ENCODE measurements around the gene AURKAIP1.

AURKAIP1 gene

DNA sequence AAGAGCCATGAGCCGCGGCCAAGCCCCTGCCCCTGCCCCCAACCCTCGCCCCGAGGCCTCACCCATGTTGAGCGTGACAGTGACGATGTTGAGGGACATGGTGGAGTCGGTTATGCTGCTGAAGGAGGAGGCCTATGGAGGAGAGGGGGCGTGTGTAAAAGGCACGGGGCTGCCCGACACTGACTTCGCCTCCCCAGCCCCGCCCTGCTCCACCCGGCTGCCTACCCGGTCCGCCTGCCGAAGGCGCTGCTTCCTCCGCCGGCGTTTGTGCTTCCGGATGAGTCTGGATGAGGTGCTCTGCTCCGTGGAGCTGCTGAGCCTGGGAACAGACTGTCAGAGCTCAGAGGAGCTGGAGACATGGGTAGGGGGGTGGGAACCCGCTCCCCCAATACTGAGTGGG, 34.8 kb downstream of the AURKAIP1 start:
- Histone ChIP-seq H3K4me1 (ENCODE audit: insufficient read depth, low read length) (no peaks in the 10 kb centered on the region), H3K79me2 (ENCODE audit: insufficient read depth, low read length) (peaks cover 16% of the 10 kb centered on the region), H3K4me2 (ENCODE audit: insufficient read depth, low read length) (no peak overlapping the region), H4K20me1 (ENCODE audit: insufficient read depth, low read length) (peaks cover 64% of the 10 kb centered on the region), H3K9me3 (ENCODE audit: insufficient read depth, low read length, severe bottlenecking) (no peaks in the 10 kb centered on the region), H3K4me3 (ENCODE audit: low read depth in 1 of 2, low read length in 2 of 2) (no peak overlapping the region), H3K36me3 (ENCODE audit: insufficient read depth, low read length) (peaks cover 39% of the 10 kb centered on the region), H3K9ac (ENCODE audit: low read depth, low read length) (no peak overlapping the region), H3K27ac (ENCODE audit: low read length) (no peak overlapping the region), H3K27me3 (ENCODE audit: insufficient read depth, low read length, poor library complexity) (no peaks in the 10 kb centered on the region), H2AFZ (ENCODE audit: low read depth, low read length) (no peak overlapping the region)
- DNase-seq (no peak), ATAC-seq (ENCODE audit: insufficient read depth, low read depth) (no peak)
- TF ChIP-seq CTCF (IDR thresholded peaks at IDR 0.05; ENCODE audit: borderline replicate concordance, extremely low read depth, low read length, poor library complexity, severe bottlenecking) (no peak), EZH2 (IDR thresholded peaks at IDR 0.05; ENCODE audit: borderline replicate concordance, low read depth, low read length, severe bottlenecking) (no peak)

- no peak overlapping the region for H3K27ac ChIP-seq (ENCODE audit: low read length)
- no peaks in the 10 kb centered on the region; the same call in 1 of the 2 replicates for H3K79me2 ChIP-seq (ENCODE audit: insufficient read depth, low read length)
- no peaks in the 10 kb centered on the region for H3K27me3 ChIP-seq (ENCODE audit: insufficient read depth, low read length, poor library complexity)
- no peak overlapping the region for H2AFZ ChIP-seq (ENCODE audit: low read depth, low read length)
- no peak overlapping the region for H3K9ac ChIP-seq (ENCODE audit: low read depth, low read length)
- no peak for ATAC-seq (ENCODE audit: insufficient read depth, low read depth)
- DNase-seq = no peak
- H3K4me3 ChIP-seq (ENCODE audit: low read depth in 1 of 2, low read length in 2 of 2) = no peak overlapping the region
- peaks cover 61% of the 10 kb centered on the region for H4K20me1 ChIP-seq (ENCODE audit: insufficient read depth, low read length)
- peaks cover 39% of the 10 kb centered on the region for H3K36me3 ChIP-seq (ENCODE audit: insufficient read depth, low read length)
- H3K9me3 ChIP-seq (ENCODE audit: insufficient read depth, low read length, severe bottlenecking) = no peaks in the 10 kb centered on the region
- TF ChIP-seq EZH2 (IDR thresholded peaks at IDR 0.05; ENCODE audit: borderline replicate concordance, low read depth, low read length, severe bottlenecking) (no peak), CTCF (IDR thresholded peaks at IDR 0.05; ENCODE audit: borderline replicate concordance, extremely low read depth, low read length, poor library complexity, severe bottlenecking) (no peak)
- no peak overlapping the region for H3K4me2 ChIP-seq (ENCODE audit: insufficient read depth, low read length)
- H3K4me1 ChIP-seq (ENCODE audit: insufficient read depth, low read length) = no peaks in the 10 kb centered on the region
Measured at GRCh38 chr1:1338278-1338677, 36.7 kb downstream of the AURKAIP1 start.

GRCh38 chr1:1337793-1338147, 37.2 kb downstream of the AURKAIP1 start:
- no peaks in the 10 kb centered on the region for H3K27me3 ChIP-seq (ENCODE audit: insufficient read depth, low read length, poor library complexity)
- H3K79me2 ChIP-seq (ENCODE audit: insufficient read depth, low read length) = no peaks in the 10 kb centered on the region
- DNase-seq (peak; percentile 35), ATAC-seq (ENCODE audit: insufficient read depth, low read depth) (peak; percentile 47; the same call in 2 of the 3 replicates)
- H3K36me3 ChIP-seq (ENCODE audit: insufficient read depth, low read length) = peaks cover 39% of the 10 kb centered on the region
- H3K4me2 ChIP-seq (ENCODE audit: insufficient read depth, low read length) = no peak overlapping the region
- no peak overlapping the region for H3K27ac ChIP-seq (ENCODE audit: low read length)
- H3K4me3 ChIP-seq (ENCODE audit: low read depth in 1 of 2, low read length in 2 of 2) = no peak overlapping the region
- peaks cover 58% of the 10 kb centered on the region for H4K20me1 ChIP-seq (ENCODE audit: insufficient read depth, low read length)
- no peaks in the 10 kb centered on the region for H3K4me1 ChIP-seq (ENCODE audit: insufficient read depth, low read length)
- no peak overlapping the region for H3K9ac ChIP-seq (ENCODE audit: low read depth, low read length)
- no peaks in the 10 kb centered on the region for H3K9me3 ChIP-seq (ENCODE audit: insufficient read depth, low read length, severe bottlenecking)
- TF ChIP-seq EZH2 (IDR thresholded peaks at IDR 0.05; ENCODE audit: borderline replicate concordance, low read depth, low read length, severe bottlenecking) = no peak
- H2AFZ ChIP-seq (ENCODE audit: low read depth, low read length) = no peak overlapping the region

DNA sequence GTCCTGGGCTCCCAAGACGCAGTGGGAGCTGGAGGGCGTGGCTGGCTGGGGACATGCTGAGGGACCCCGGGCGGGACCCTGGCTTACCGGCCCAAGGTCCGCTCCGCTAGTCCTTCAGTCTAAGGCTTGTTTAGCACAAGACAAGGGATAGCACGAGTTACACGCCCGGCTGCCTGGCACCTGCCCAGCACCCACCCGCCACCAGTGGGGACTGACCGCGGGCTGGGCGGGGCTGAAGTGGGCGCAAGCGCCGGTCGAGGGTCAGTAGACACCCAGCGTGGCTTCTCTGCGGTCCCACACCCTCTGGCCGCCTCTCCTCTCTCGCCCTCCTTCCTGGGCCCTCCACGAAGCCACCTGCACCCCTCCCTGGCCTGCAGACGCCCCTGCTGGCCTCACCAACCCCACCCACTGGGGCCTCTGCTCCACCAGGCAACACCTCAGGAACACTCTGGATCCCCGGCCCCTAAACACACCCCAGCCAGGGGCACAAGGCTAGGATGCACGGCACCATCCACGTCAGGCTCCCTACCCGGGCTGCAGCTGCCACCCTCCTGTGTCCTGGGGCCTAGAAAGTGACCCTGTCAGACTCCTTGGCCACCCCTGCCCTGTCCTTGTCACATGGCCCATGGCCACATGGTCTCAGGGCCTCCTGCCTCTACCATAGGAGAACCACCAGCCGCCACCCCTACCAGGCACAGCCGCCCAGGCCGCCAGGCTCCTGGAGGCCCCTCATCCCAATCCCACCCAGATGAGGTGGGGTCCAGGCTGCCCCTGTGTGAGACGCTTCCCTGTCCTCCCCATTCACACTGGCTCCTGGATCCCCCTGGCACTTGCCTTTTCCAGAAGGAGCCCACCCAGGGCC, 37.8 kb downstream of the AURKAIP1 start:
- Histone ChIP-seq H3K4me3 (ENCODE audit: low read depth in 1 of 2, low read length in 2 of 2) (no peak overlapping the region), H3K79me2 (ENCODE audit: insufficient read depth, low read length) (no peaks in the 10 kb centered on the region), H3K9me3 (ENCODE audit: insufficient read depth, low read length, severe bottlenecking) (no peaks in the 10 kb centered on the region), H3K36me3 (ENCODE audit: insufficient read depth, low read length) (peaks cover 39% of the 10 kb centered on the region), H3K9ac (ENCODE audit: low read depth, low read length) (no peak overlapping the region), H3K27me3 (ENCODE audit: insufficient read depth, low read length, poor library complexity) (no peaks in the 10 kb centered on the region), H2AFZ (ENCODE audit: low read depth, low read length) (no peak overlapping the region), H3K4me2 (ENCODE audit: insufficient read depth, low read length) (no peak overlapping the region), H3K4me1 (ENCODE audit: insufficient read depth, low read length) (no peaks in the 10 kb centered on the region), H3K27ac (ENCODE audit: low read length) (no peak overlapping the region), H4K20me1 (ENCODE audit: insufficient read depth, low read length) (peaks cover 59% of the 10 kb centered on the region)
- DNase-seq = no peak
- no peak for ATAC-seq (ENCODE audit: insufficient read depth, low read depth)
- TF ChIP-seq CTCF (IDR thresholded peaks at IDR 0.05; ENCODE audit: borderline replicate concordance, extremely low read depth, low read length, poor library complexity, severe bottlenecking) (no peak), EZH2 (IDR thresholded peaks at IDR 0.05; ENCODE audit: borderline replicate concordance, low read depth, low read length, severe bottlenecking) (no peak)
